ENCODE measurements around the gene EYS.

Gene EYS

DNA sequence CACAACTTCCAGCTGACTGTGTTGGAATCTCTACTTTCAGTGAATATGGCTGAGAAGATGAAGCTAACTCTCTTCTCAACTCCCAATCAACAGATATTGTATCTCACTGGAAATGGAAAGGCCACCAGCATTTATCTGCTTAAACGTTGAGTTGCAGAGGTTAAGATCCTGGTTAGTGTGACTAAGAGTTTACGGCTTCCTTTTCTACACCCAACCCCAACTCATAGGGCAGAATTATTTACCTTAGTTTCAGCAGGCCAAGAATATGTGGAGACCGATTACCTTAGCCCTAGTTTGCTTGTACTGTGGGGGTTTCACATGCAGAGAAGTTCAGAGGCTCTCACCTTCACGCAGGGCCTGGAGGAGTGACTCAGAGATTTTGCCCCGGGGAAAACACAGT is 1026.6 kb downstream of the EYS start:
- Histone ChIP-seq H3K27ac (no peak overlapping the region), H3K79me2 (ENCODE audit: insufficient read depth, low read depth) (no peaks in the 10 kb centered on the region), H4K20me1 (ENCODE audit: insufficient read depth) (no peaks in the 10 kb centered on the region), H3K4me1 (ENCODE audit: low read depth, poor library complexity, severe bottlenecking) (no peaks in the 10 kb centered on the region), H2AFZ (ENCODE audit: low read depth) (no peak overlapping the region), H3K4me2 (no peak overlapping the region), H3K9ac (no peak overlapping the region), H3K27me3 (ENCODE audit: insufficient read depth, low read depth) (no peaks in the 10 kb centered on the region), H3K4me3 (IDR thresholded peaks at IDR 0.05; ENCODE audit: insufficient read depth, low read depth, low read length) (no peak overlapping the region), H3K36me3 (ENCODE audit: insufficient read depth) (no peaks in the 10 kb centered on the region)
- TF ChIP-seq, protein P1, sequence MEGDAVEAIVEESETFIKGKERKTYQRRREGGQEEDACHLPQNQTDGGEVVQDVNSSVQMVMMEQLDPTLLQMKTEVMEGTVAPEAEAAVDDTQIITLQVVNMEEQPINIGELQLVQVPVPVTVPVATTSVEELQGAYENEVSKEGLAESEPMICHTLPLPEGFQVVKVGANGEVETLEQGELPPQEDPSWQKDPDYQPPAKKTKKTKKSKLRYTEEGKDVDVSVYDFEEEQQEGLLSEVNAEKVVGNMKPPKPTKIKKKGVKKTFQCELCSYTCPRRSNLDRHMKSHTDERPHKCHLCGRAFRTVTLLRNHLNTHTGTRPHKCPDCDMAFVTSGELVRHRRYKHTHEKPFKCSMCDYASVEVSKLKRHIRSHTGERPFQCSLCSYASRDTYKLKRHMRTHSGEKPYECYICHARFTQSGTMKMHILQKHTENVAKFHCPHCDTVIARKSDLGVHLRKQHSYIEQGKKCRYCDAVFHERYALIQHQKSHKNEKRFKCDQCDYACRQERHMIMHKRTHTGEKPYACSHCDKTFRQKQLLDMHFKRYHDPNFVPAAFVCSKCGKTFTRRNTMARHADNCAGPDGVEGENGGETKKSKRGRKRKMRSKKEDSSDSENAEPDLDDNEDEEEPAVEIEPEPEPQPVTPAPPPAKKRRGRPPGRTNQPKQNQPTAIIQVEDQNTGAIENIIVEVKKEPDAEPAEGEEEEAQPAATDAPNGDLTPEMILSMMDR (conservative IDR thresholded peaks at IDR 0.05; ENCODE audit: low read depth, low read length) = no peak

DNA sequence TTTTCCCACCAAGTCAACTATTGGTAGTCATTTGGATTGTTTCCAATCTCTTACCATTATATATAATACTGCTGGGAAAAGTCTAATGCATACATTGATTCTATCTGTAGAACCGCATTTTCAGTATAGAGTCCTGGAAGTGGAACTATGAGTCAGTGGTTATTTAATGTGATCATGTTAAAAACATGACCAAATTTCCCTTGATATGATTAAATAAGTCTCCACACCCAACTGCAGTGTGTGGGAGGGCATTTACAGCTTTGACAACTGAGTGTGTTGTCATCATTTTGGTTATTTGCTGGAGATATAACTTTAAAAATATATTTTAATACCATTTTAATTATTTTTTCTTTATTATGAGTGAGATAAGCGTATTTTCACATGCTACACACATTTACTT is 1027.6 kb downstream of the EYS start:
- TF ChIP-seq, protein P1 (conservative IDR thresholded peaks at IDR 0.05; ENCODE audit: low read depth, low read length) = no peak
- Histone ChIP-seq H4K20me1 (ENCODE audit: insufficient read depth) (no peaks in the 10 kb centered on the region), H3K4me2 (no peak overlapping the region), H2AFZ (ENCODE audit: low read depth) (no peak overlapping the region), H3K36me3 (ENCODE audit: insufficient read depth) (no peaks in the 10 kb centered on the region), H3K27ac (no peak overlapping the region), H3K4me1 (ENCODE audit: low read depth, poor library complexity, severe bottlenecking) (no peaks in the 10 kb centered on the region), H3K4me3 (IDR thresholded peaks at IDR 0.05; ENCODE audit: insufficient read depth, low read depth, low read length) (no peak overlapping the region), H3K9ac (no peak overlapping the region), H3K27me3 (ENCODE audit: insufficient read depth, low read depth) (no peaks in the 10 kb centered on the region), H3K79me2 (ENCODE audit: insufficient read depth, low read depth) (no peaks in the 10 kb centered on the region)

DNA sequence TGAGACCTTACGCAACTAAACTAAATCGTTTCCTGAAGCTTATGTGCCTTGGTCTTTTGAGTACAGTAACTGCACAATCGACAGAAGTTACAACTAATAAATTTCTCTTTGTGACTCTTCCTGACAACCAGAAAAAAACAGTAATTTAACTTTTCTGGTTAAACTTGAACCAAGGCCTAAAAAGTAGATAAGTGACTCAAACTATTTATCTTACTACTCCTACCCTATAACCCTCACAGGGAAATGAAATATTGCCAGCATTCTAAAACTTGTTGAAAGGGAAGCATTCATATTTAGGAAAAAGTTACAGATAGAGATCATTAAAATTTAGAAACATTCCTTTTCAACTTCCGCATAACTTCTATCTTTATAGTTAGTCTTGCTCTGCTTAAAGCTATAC is 1034.4 kb downstream of the EYS start:
- H3K4me2 ChIP-seq = no peak overlapping the region
- H4K20me1 ChIP-seq (ENCODE audit: insufficient read depth) = no peaks in the 10 kb centered on the region
- H3K79me2 ChIP-seq (ENCODE audit: insufficient read depth, low read depth) = no peaks in the 10 kb centered on the region
- H2AFZ ChIP-seq (ENCODE audit: low read depth) = no peak overlapping the region
- H3K9ac ChIP-seq = no peak overlapping the region
- no peak overlapping the region for H3K4me3 ChIP-seq (IDR thresholded peaks at IDR 0.05; ENCODE audit: insufficient read depth, low read depth, low read length)
- no peak overlapping the region for H3K27ac ChIP-seq
- H3K27me3 ChIP-seq (ENCODE audit: insufficient read depth, low read depth) = no peaks in the 10 kb centered on the region
- H3K36me3 ChIP-seq (ENCODE audit: insufficient read depth) = no peaks in the 10 kb centered on the region
- H3K4me1 ChIP-seq (ENCODE audit: low read depth, poor library complexity, severe bottlenecking) = no peaks in the 10 kb centered on the region
- TF ChIP-seq, protein P1 (conservative IDR thresholded peaks at IDR 0.05; ENCODE audit: low read depth, low read length) = no peak

DNA sequence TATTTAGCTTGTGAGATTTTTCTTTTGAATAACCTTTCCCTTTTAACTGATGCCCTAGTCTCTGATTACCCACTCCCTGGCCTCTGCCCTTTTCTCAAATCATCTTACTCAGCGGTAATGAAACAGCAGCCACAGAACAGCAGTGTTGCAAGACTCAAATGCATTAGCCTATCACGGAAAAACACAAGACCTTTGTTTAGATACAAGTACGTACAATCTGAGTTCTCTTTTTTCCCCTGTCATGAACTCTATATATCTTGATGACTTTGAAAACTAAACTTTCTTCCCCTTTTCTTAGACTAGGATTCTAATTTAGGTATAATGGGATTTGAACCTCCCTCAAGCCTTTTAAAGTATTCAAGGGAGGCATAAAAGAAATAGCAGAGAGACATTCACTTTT is 1034.9 kb downstream of the EYS start:
- H3K36me3 ChIP-seq (ENCODE audit: insufficient read depth) = no peaks in the 10 kb centered on the region
- no peaks in the 10 kb centered on the region for H3K4me1 ChIP-seq (ENCODE audit: low read depth, poor library complexity, severe bottlenecking)
- no peaks in the 10 kb centered on the region for H4K20me1 ChIP-seq (ENCODE audit: insufficient read depth)
- H3K4me2 ChIP-seq = no peak overlapping the region
- H3K27me3 ChIP-seq (ENCODE audit: insufficient read depth, low read depth) = no peaks in the 10 kb centered on the region
- TF ChIP-seq, protein P1 (conservative IDR thresholded peaks at IDR 0.05; ENCODE audit: low read depth, low read length) = no peak
- H3K27ac ChIP-seq = no peak overlapping the region
- H2AFZ ChIP-seq (ENCODE audit: low read depth) = no peak overlapping the region
- H3K79me2 ChIP-seq (ENCODE audit: insufficient read depth, low read depth) = no peaks in the 10 kb centered on the region
- no peak overlapping the region for H3K9ac ChIP-seq
- no peak overlapping the region for H3K4me3 ChIP-seq (IDR thresholded peaks at IDR 0.05; ENCODE audit: insufficient read depth, low read depth, low read length)

DNA sequence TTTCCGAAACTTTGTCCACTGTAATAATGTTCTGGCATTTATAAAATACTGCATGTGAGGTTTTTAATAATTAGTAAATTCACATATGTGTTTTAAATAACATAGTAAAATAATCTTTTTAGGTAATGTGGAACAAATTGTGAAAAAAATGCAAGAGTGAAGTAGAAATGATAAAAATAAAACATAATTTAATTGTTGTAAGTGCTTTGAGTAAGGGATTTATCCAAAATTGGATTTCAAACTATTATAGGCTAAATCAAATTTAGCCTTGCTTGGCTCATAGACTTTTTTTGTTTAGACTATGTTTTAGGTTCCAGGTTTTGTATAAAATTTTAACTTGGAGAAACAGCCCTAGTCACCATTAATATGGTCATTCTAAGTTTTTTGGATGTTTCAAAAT is 1041.9 kb downstream of the EYS start:
- H3K4me1 ChIP-seq (ENCODE audit: low read depth, poor library complexity, severe bottlenecking) = no peaks in the 10 kb centered on the region
- no peaks in the 10 kb centered on the region for H3K27me3 ChIP-seq (ENCODE audit: insufficient read depth, low read depth)
- H3K27ac ChIP-seq = no peak overlapping the region
- H3K4me3 ChIP-seq (IDR thresholded peaks at IDR 0.05; ENCODE audit: insufficient read depth, low read depth, low read length) = no peak overlapping the region
- no peak overlapping the region for H2AFZ ChIP-seq (ENCODE audit: low read depth)
- no peaks in the 10 kb centered on the region for H4K20me1 ChIP-seq (ENCODE audit: insufficient read depth)
- no peaks in the 10 kb centered on the region for H3K36me3 ChIP-seq (ENCODE audit: insufficient read depth)
- H3K79me2 ChIP-seq (ENCODE audit: insufficient read depth, low read depth) = no peaks in the 10 kb centered on the region
- no peak overlapping the region for H3K9ac ChIP-seq
- TF ChIP-seq, protein P1 (conservative IDR thresholded peaks at IDR 0.05; ENCODE audit: low read depth, low read length) = no peak
- H3K4me2 ChIP-seq = no peak overlapping the region
